Loucy (cell line): ENCODE data around the gene STIL.

Experiments used
- H2AFZ ChIP-seq: fragments of 200-600 bp; sonication (generic); 2 replicates; pipeline ENCODE4 v1.6.0; 2016; ENCODE audit warnings: antibody characterized with exemption, mild to moderate bottlenecking, low read length, moderate library complexity
- H3F3A ChIP-seq: fragments of 200-600 bp; 2 replicates; pipeline ENCODE4 v1.6.0; 2016; ENCODE audit warnings: antibody characterized with exemption, low read depth, mild to moderate bottlenecking
- H3K27me3 ChIP-seq: fragments of 200-600 bp; sonication (generic); 2 replicates; pipeline ENCODE4 v1.6.1; 2014; ENCODE audit warnings: low read length, mild to moderate bottlenecking; ENCODE audit not compliant: insufficient read depth, poor library complexity, severe bottlenecking
- H3K36me3 ChIP-seq: fragments of 200-600 bp; sonication (generic); 2 replicates; pipeline ENCODE4 v1.6.1; 2016; ENCODE audit warnings: low read length; ENCODE audit not compliant: insufficient read depth
- H3K4me1 ChIP-seq: fragments of 200-600 bp; sonication (generic); 2 replicates; pipeline ENCODE4 v1.5.1; 2014; ENCODE audit warnings: low read length, mild to moderate bottlenecking; ENCODE audit not compliant: insufficient read depth, poor library complexity, severe bottlenecking
- H3K4me2 ChIP-seq: fragments of 200-600 bp; sonication (generic); 2 replicates; pipeline ENCODE4 v1.6.0; 2014; ENCODE audit warnings: antibody characterized with exemption, low read length, low read depth, mild to moderate bottlenecking; ENCODE audit not compliant: poor library complexity, severe bottlenecking
- H3K4me3 ChIP-seq: fragments of 200-600 bp; sonication (generic); 2 replicates; pipeline ENCODE4 v1.5.1; 2014; ENCODE audit warnings: low read length, mild to moderate bottlenecking, mixed read lengths; ENCODE audit not compliant: poor library complexity, severe bottlenecking
- H3K79me2 ChIP-seq: fragments of 200-600 bp; sonication (generic); 2 replicates; pipeline ENCODE4 v1.6.1; 2014; ENCODE audit warnings: low read length; ENCODE audit not compliant: insufficient read depth
- H3K9ac ChIP-seq: fragments of 200-600 bp; sonication (generic); 2 replicates; pipeline ENCODE4 v1.6.0; 2014; ENCODE audit warnings: mild to moderate bottlenecking, low read depth, low read length, moderate library complexity; ENCODE audit not compliant: poor library complexity, severe bottlenecking
- H3K9me2 ChIP-seq: fragments of 200-600 bp; sonication (generic); replicated peaks from 2 replicates; pipeline ENCODE4 v1.6.1; 2016; ENCODE audit warnings: low read depth, low read length, mixed read lengths
- H3K9me3 ChIP-seq: fragments of 200-600 bp; sonication (generic); 2 replicates; pipeline ENCODE4 v1.6.1; 2014; ENCODE audit warnings: mild to moderate bottlenecking, antibody characterized with exemption, low read length, low read depth; ENCODE audit not compliant: insufficient read depth
- H4K20me1 ChIP-seq: fragments of 200-600 bp; sonication (generic); 2 replicates; pipeline ENCODE4 v1.6.0; 2014; ENCODE audit warnings: antibody characterized with exemption, low read length, mild to moderate bottlenecking; ENCODE audit not compliant: insufficient read depth, poor library complexity, severe bottlenecking
- EZH2phosphoT487 ChIP-seq: fragments of 200-600 bp; IDR thresholded peaks from 2 replicates; pipeline ENCODE4 v1.6.1; 2018; ENCODE audit warnings: antibody characterized with exemption, mild to moderate bottlenecking, moderate library complexity, borderline replicate concordance
- TF ChIP-seq, protein P1 (sequence below): fragments of 200-600 bp; sonication (generic); conservative IDR thresholded peaks from 2 replicates; pipeline ENCODE4 v1.5.1; 2014; ENCODE audit warnings: mild to moderate bottlenecking, antibody characterized with exemption, low read length

STIL gene

DNA sequence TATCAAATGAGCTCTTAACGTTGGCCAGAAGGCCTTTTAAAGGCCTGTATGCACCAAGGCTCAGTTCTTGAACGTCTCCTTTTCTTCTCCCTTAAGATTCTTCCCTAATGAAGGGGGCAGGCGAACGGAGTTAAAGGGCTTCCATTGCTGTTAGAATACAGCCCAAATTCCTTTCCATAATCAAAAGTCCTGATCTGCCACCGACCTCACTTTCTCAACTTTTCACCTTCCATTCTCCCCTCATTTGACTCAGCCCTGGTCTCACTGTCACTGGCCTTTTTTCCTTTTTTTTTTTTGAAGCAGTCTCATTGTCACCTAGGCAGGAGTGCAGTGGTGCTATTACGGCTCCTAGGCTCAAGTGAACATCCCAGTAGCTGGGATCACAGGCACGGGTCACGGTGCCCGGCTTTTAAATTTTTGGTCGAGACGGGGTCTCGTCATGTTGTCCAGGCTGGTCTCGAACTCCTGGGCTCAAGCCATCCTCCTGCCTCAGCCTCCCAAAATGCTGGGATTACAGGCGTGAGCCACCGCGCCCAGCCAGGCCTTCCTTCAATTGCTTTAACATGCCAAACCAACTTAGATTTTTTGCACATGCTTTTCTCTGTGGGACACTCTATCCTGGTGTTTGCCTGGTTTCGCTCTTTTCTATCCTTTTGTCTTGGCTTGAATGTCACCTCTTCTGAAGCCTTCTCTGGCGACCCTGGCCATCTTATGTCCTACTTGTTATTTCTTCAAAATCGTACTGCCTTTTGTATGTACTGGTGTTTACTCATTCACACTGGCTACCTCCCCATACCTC, 19.0 kb upstream of the STIL start:
- Histone ChIP-seq H3K9me2 (no peaks in the 10 kb centered on the region), H3K9ac (peak overlapping the region; percentile 93), H3K79me2 (peaks cover 46% of the 10 kb centered on the region)

DNA sequence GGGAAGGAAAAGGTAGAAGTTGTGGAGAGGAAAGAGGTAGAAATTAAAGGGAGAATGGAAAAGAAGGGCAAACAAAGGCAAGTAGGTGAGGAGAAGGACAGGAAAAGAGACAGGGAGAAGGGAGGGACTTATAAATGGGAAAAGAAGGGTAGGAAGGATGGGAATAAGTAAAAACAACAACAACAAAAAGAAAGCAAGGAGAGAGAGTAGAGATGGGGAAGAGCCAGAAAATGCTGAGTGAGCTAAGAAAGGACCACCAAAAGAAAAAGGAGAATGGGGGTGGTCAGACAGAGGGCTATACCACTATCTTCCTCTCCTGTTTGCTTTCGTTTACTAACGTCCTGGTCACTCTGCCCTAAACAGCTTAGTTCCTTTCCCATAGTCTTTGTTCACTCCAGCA, 17.9 kb upstream of the STIL start:
- Histone ChIP-seq H3F3A (0 out of 2 replicates have a peak, but pooled peaks cover 4% of the 10 kb centered on the region), H3K79me2 (peaks cover 37% of the 10 kb centered on the region), H4K20me1 (peaks cover 18% of the 10 kb centered on the region), H3K9ac (no peak overlapping the region), H3K9me2 (no peaks in the 10 kb centered on the region), H3K4me1 (peaks cover 27% of the 10 kb centered on the region), H3K4me2 (peak overlapping the region; percentile 77), H3K36me3 (no peaks in the 10 kb centered on the region), H3K27me3 (no peaks in the 10 kb centered on the region), H2AFZ (no peak overlapping the region), H3K9me3 (no peaks in the 10 kb centered on the region), H3K4me3 (no peak overlapping the region)
- TF ChIP-seq EZH2phosphoT487: no peak
- TF ChIP-seq, protein P1, sequence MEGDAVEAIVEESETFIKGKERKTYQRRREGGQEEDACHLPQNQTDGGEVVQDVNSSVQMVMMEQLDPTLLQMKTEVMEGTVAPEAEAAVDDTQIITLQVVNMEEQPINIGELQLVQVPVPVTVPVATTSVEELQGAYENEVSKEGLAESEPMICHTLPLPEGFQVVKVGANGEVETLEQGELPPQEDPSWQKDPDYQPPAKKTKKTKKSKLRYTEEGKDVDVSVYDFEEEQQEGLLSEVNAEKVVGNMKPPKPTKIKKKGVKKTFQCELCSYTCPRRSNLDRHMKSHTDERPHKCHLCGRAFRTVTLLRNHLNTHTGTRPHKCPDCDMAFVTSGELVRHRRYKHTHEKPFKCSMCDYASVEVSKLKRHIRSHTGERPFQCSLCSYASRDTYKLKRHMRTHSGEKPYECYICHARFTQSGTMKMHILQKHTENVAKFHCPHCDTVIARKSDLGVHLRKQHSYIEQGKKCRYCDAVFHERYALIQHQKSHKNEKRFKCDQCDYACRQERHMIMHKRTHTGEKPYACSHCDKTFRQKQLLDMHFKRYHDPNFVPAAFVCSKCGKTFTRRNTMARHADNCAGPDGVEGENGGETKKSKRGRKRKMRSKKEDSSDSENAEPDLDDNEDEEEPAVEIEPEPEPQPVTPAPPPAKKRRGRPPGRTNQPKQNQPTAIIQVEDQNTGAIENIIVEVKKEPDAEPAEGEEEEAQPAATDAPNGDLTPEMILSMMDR: no peak

More for the DNA sequence above, 19.0 kb upstream of the STIL start:
- TF ChIP-seq, protein P1: no peak
- TF ChIP-seq EZH2phosphoT487: no peak
- Histone ChIP-seq H2AFZ (peak overlapping the region; percentile 89), H3K27me3 (no peaks in the 10 kb centered on the region), H3K4me3 (peak overlapping the region; percentile 79), H3K9me3 (no peaks in the 10 kb centered on the region), H3K36me3 (no peaks in the 10 kb centered on the region), H3K4me2 (peak overlapping the region; percentile 77), H3F3A (0 out of 2 replicates have a peak, but pooled peaks cover 4% of the 10 kb centered on the region), H4K20me1 (peaks cover 18% of the 10 kb centered on the region), H3K4me1 (peaks cover 30% of the 10 kb centered on the region)

DNA sequence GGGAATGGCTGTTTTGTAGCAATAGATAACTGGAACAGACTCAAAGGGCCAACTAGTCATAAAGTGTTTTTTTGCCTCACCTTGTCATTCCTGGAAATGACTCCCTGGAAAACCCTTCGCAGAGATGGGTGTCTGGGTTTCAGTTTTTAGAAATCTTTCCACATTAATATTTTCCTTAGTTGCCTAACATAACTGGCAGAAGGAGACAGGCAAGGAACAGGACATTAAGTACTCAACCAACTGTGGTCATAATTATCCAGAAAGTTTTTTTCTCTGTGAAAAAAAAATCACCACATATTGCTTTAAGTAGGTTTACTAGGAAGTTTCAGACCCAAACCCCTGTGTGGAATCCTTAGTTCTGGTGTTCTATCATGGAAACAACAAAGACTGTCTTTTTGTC, 16.3 kb upstream of the STIL start:
- Histone ChIP-seq H3K9me3 (no peaks in the 10 kb centered on the region), H4K20me1 (peaks cover 6% of the 10 kb centered on the region), H3K9ac (no peak overlapping the region), H3K4me1 (peaks cover 15% of the 10 kb centered on the region), H3K79me2 (peaks cover 20% of the 10 kb centered on the region), H3K9me2 (no peaks in the 10 kb centered on the region), H3F3A (0 out of 2 replicates have a peak, but pooled peaks cover 4% of the 10 kb centered on the region), H3K36me3 (no peaks in the 10 kb centered on the region), H3K27me3 (no peaks in the 10 kb centered on the region), H3K4me3 (no peak overlapping the region), H3K4me2 (no peak overlapping the region), H2AFZ (no peak overlapping the region)
- TF ChIP-seq EZH2phosphoT487: no peak
- TF ChIP-seq, protein P1: no peak
